Pancreas (tissue), 10 donors: ENCODE data around the gene CCR5AS.

Experiments used
- ATAC-seq, 4 donors: fragments of 200-7000 bp; cut with Tn5 transposase; one replicate each; pipeline versions ENCODE4 v1.8.0 to v1.9.1; 2020; ENCODE audit warnings: mild to moderate bottlenecking in 4 of 4, moderate library complexity in 4 of 4
- DNase-seq, 6 donors: peaks; one replicate each; pipeline ENCODE4 v3.0.0-alpha.2; 2020
- FAIRE-seq: peaks from 2 replicates; lab custom pipeline; 2012; peaks lifted over from hg19 to GRCh38; lab: Jason Lieb, UNC
- H3K27ac ChIP-seq, 4 donors: fragments of 200-600 bp; sonication (generic); 1 replicate in 3 of 4; 2 replicates in 1 of 4; pipeline versions ENCODE4 v1.5.0 to v1.8.0; 2020
- H3K27me3 ChIP-seq, 4 donors: fragments of 200-600 bp; one replicate each; pipeline ENCODE4 v1.8.0; 2021
- H3K36me3 ChIP-seq, 3 donors: fragments of 200-600 bp; sonication (generic) in 1 of 3; one replicate each; pipeline versions ENCODE4 v1.5.0 to v1.8.0; 2020 to 2021
- H3K4me1 ChIP-seq, 3 donors: fragments of 200-600 bp; one replicate each; pipeline ENCODE4 v1.8.0; 2021
- H3K4me3 ChIP-seq, 4 donors: fragments of 200-600 bp; sonication (generic) in 2 of 4; one replicate each; pipeline versions ENCODE4 v1.5.0 to v1.8.0; 2020 to 2021
- H3K9me3 ChIP-seq, 4 donors: fragments of 200-600 bp; one replicate each; pipeline ENCODE4 v1.8.0; 2021
- CTCF ChIP-seq, 4 donors: fragments of 200-600 bp; sonication (generic) in 3 of 4; IDR thresholded peaks; one replicate each; pipeline versions ENCODE4 v1.5.0 to v1.8.0; 2021; ENCODE audit warnings: antibody characterized with exemption in 4 of 4
- WGBS, 2 donors: extraction: QIAGEN DNeasy Blood & Tissue Kit; methylation state at CpG; one replicate each; pipeline ENCODE4 v1.1.7; 2013; 5-methylcytosine and 5-hydroxymethylcytosine counted together
- intact Hi-C, 3 donors: fragments of 100-400 bp; cut with DNase I; formaldehyde crosslinking; loops; one replicate each; pipeline versions ENCODE4 v1.11.1 to v1.14.2; 2022
- donor health status: healthy with polysubstance abuse.
- donor health status: DM: no; HTN: no; CAD: no; lungs with moderate emphysema.
- donor health status: DM: no; HTN: no; CAD: no.
- donor health status: control.
- donor health status: control.
- donor health status: Bipolar disorder and iron deficiency.
- donor health status: DM: yes; HTN: yes; CAD: no.
- donor health status: DM: no; HTN: no; CAD: no.
- donor health status: DM: no; HTN: no; CAD: no.
- donor health status: DM: yes; HTN: yes; CAD: no.

CCR5AS gene

GRCh38 chr3:46420931-46421330 lies 14.1 kb upstream of the CCR5AS start:
- no peaks in the 10 kb centered on the region for H3K9me3 ChIP-seq
- DNase-seq (no peak), ATAC-seq (no peak), FAIRE-seq (no peak)
- H3K36me3 ChIP-seq: no peaks in the 10 kb centered on the region
- WGBS, 2 donors: 93 to 95% methylated on average over 2 of the region's 2 CpGs
- no peaks in the 10 kb centered on the region for H3K27me3 ChIP-seq
- no peak overlapping the region for H3K27ac ChIP-seq
- peaks cover 0 to 5% (median 0%) of the 10 kb centered on the region in 3 donors for H3K4me1 ChIP-seq
- no peak for TF ChIP-seq CTCF (IDR thresholded peaks at IDR 0.05)
- H3K4me3 ChIP-seq: no peak overlapping the region
- intact Hi-C loops: no loop called here

GRCh38 chr3:46419816-46420215 lies 12.9 kb upstream of the CCR5AS start:
- no peak for TF ChIP-seq CTCF (IDR thresholded peaks at IDR 0.05)

GRCh38 chr3:46417841-46418611 lies 11.2 kb upstream of the CCR5AS start:
- 84 to 86% methylated on average over 9 of the region's 9 CpGs for WGBS, 2 donors
- intact Hi-C loops: no loop called here
- no peak for FAIRE-seq
- TF ChIP-seq CTCF (IDR thresholded peaks at IDR 0.05): no peak
- H3K36me3 ChIP-seq: no peaks in the 10 kb centered on the region
- H3K27ac ChIP-seq: no peak overlapping the region
- H3K9me3 ChIP-seq: no peaks in the 10 kb centered on the region
- H3K27me3 ChIP-seq: no peaks in the 10 kb centered on the region
- no peak for DNase-seq
- H3K4me3 ChIP-seq: no peak overlapping the region
- H3K4me1 ChIP-seq: peaks cover 0 to 5% (median 0%) of the 10 kb centered on the region in 3 donors
- no peak for ATAC-seq

More at GRCh38 chr3:46419816-46420215, 12.9 kb upstream of the CCR5AS start:
- Histone ChIP-seq H3K27me3 (no peaks in the 10 kb centered on the region), H3K27ac (no peak overlapping the region), H3K36me3 (no peaks in the 10 kb centered on the region), H3K9me3 (no peaks in the 10 kb centered on the region), H3K4me1 (peaks cover 0 to 5% (median 0%) of the 10 kb centered on the region in 3 donors), H3K4me3 (no peak overlapping the region)
- no peak for ATAC-seq
- no peak for FAIRE-seq
- no peak for DNase-seq
- WGBS, 2 donors: 94 to 99% methylated on average over 4 of the region's 4 CpGs
- intact Hi-C loops: no loop called here

- no peak for FAIRE-seq
- H3K27ac ChIP-seq: no peak overlapping the region
- no peak for TF ChIP-seq CTCF (IDR thresholded peaks at IDR 0.05)
- no peak overlapping the region for H3K4me3 ChIP-seq
- H3K9me3 ChIP-seq: no peaks in the 10 kb centered on the region
- intact Hi-C loops: no loop called here
- ATAC-seq: peak in 1 of 4 donors; percentile 24
- no peak for DNase-seq
- no peaks in the 10 kb centered on the region for H3K27me3 ChIP-seq
- WGBS, 2 donors: 81 to 85% methylated on average over 7 of the region's 7 CpGs
- peaks cover 0 to 5% (median 0%) of the 10 kb centered on the region in 3 donors for H3K4me1 ChIP-seq
- no peaks in the 10 kb centered on the region for H3K36me3 ChIP-seq
Measured at GRCh38 chr3:46416811-46417510, 10.1 kb upstream of the CCR5AS start.
